H1 (cell line): ENCODE results near the gene INTS6. TPM values are rescaled to one million over a fixed set of nuclear protein-coding genes. Genes with fewer than 3 reads are reported as not detected.

ENCODE experiments used
- CTCF ChIA-PET: fragments of 300-600 bp; sonication (Branson Sonifier 250); formaldehyde crosslinking; loops from one replicate; lab custom pipeline; 2021; ENCODE audit not compliant: partially characterized antibody; lab: Charles Lee
- POLR2A ChIA-PET: fragments of 300-600 bp; sonication (Branson Sonifier 250); formaldehyde crosslinking; loops from one replicate; lab custom pipeline; 2021; ENCODE audit warnings: inconsistent platforms; ENCODE audit not compliant: partially characterized antibody; lab: Charles Lee
- DNase-seq, 2 experiments: peaks; one replicate each; pipeline versions ENCODE4 v3.0.0 to v3.0.0-alpha.2; 2010 to 2022; ENCODE audit warnings: low spot score in 2 of 2, low read depth in 1 of 2, mixed read lengths in 1 of 2
- FAIRE-seq: peaks from 2 replicates; lab custom pipeline; 2011; peaks lifted over from hg19 to GRCh38; lab: Jason Lieb, UNC
- H2AFZ ChIP-seq: 2 replicates; pipeline ENCODE4 v1.8.1; 2012; ENCODE audit warnings: low read length, inconsistent platforms
- H2AK5ac ChIP-seq: 2 replicates; pipeline ENCODE4 v1.6.1; 2013; ENCODE audit warnings: low read depth, low read length
- H2BK120ac ChIP-seq: replicated peaks from 2 replicates; pipeline ENCODE3; 2013; ENCODE audit warnings: low read depth, low read length, inconsistent platforms
- H2BK12ac ChIP-seq: 2 replicates; pipeline ENCODE4 v1.6.1; 2013; ENCODE audit warnings: low read depth, low read length
- H2BK15ac ChIP-seq: 2 replicates; pipeline ENCODE4 v1.6.1; 2013; ENCODE audit warnings: low read length
- H2BK20ac ChIP-seq: 2 replicates; pipeline ENCODE4 v1.6.1; 2013; ENCODE audit warnings: low read length
- H2BK5ac ChIP-seq: 2 replicates; pipeline ENCODE4 v1.6.1; 2013; ENCODE audit warnings: low read depth, low read length
- H3K14ac ChIP-seq: 2 replicates; pipeline ENCODE4 v1.6.1; 2013; ENCODE audit warnings: inconsistent platforms; ENCODE audit not compliant: insufficient read length
- H3K18ac ChIP-seq: 2 replicates; pipeline ENCODE4 v1.6.1; 2013; ENCODE audit warnings: low read length; ENCODE audit errors: extremely low read depth
- H3K23ac ChIP-seq: 2 replicates; pipeline ENCODE4 v1.6.1; 2013; ENCODE audit warnings: inconsistent platforms; ENCODE audit not compliant: insufficient read length
- H3K23me2 ChIP-seq: 2 replicates; pipeline ENCODE4 v1.6.1; 2013; ENCODE audit warnings: low read depth, low read length
- H3K27ac ChIP-seq: 2 replicates; pipeline ENCODE4 v1.6.1; 2011; ENCODE audit warnings: low read depth, low read length, inconsistent platforms
- H3K27me3 ChIP-seq, 4 experiments: replicated peaks in 1 of 4; 1 replicate in 1 of 4; 2 replicates in 3 of 4; pipeline versions ENCODE4 v1.6.1 to v1.8.1; 2011 to 2013; ENCODE audit warnings: low read length in 3 of 4, mild to moderate bottlenecking in 3 of 4, inconsistent platforms in 2 of 4, mixed read lengths in 2 of 4, moderate library complexity in 1 of 4; ENCODE audit not compliant: control insufficient read depth in 3 of 4, insufficient read depth in 3 of 4; ENCODE audit errors: extremely low read depth in 1 of 4
- H3K36me3 ChIP-seq, 4 experiments: 2 replicates each; pipeline versions ENCODE4 v1.6.1 to v1.8.1; 2011 to 2013; ENCODE audit warnings: mild to moderate bottlenecking in 4 of 4, low read length in 3 of 4, moderate library complexity in 2 of 4, control low read depth in 1 of 4, inconsistent platforms in 1 of 4; ENCODE audit not compliant: insufficient read depth in 4 of 4, control insufficient read depth in 2 of 4
- H3K4ac ChIP-seq: replicated peaks from 2 replicates; pipeline ENCODE3; 2013; ENCODE audit warnings: low read length, low read depth, mixed read lengths, inconsistent platforms; ENCODE audit not compliant: insufficient read length
- H3K4me1 ChIP-seq, 4 experiments: replicated peaks in 1 of 4; 1 replicate in 1 of 4; 2 replicates in 3 of 4; pipeline versions ENCODE4 v1.6.1 to v1.8.1; 2011 to 2013; ENCODE audit warnings: low read length in 3 of 4, inconsistent platforms in 2 of 4, mixed read lengths in 1 of 4; ENCODE audit not compliant: insufficient read depth in 4 of 4, control insufficient read depth in 3 of 4
- H3K4me2 ChIP-seq, 2 experiments: 2 replicates each; pipeline versions ENCODE4 v1.6.1 to v1.8.1; 2011 to 2013; ENCODE audit warnings: low read depth in 2 of 2, low read length in 2 of 2, control low read depth in 1 of 2, inconsistent platforms in 1 of 2, mild to moderate bottlenecking in 1 of 2; ENCODE audit not compliant: insufficient read depth in 1 of 2
- H3K4me3 ChIP-seq, 4 experiments: fragments of 200-600, 300-600 bp in 1 of 4; sonication (generic), shearing (Covaris generic), sonication (Bioruptor Twin) in 1 of 4; 2 replicates each; pipeline versions ENCODE4 v1.5.1 to v1.8.1; 2011 to 2016; ENCODE audit warnings: low read length in 4 of 4, low read depth in 3 of 4, control low read depth in 2 of 4, inconsistent platforms in 2 of 4, mild to moderate bottlenecking in 2 of 4, mixed read lengths in 1 of 4, moderate library complexity in 1 of 4; ENCODE audit not compliant: insufficient read depth in 2 of 4; ENCODE audit errors: extremely low read depth in 1 of 4
- H3K56ac ChIP-seq: replicated peaks from 2 replicates; pipeline ENCODE3; 2013; ENCODE audit warnings: low read depth, mild to moderate bottlenecking, mixed read lengths, low read length, inconsistent platforms; ENCODE audit not compliant: insufficient read length
- H3K79me1 ChIP-seq: 2 replicates; pipeline ENCODE4 v1.6.1; 2013; ENCODE audit warnings: low read depth, low read length, control low read depth
- H3K79me2 ChIP-seq, 2 experiments: 2 replicates each; pipeline versions ENCODE4 v1.6.1 to v1.8.1; 2012 to 2013; ENCODE audit warnings: low read length in 2 of 2, mild to moderate bottlenecking in 2 of 2, inconsistent platforms in 1 of 2; ENCODE audit not compliant: insufficient read depth in 2 of 2, control insufficient read depth in 1 of 2
- H3K9ac ChIP-seq, 4 experiments: replicated peaks in 1 of 4; 1 replicate in 1 of 4; 2 replicates in 3 of 4; pipeline versions ENCODE4 v1.6.1 to v1.8.1; 2011 to 2013; ENCODE audit warnings: low read depth in 3 of 4, low read length in 3 of 4, control low read depth in 2 of 4, mild to moderate bottlenecking in 2 of 4, moderate library complexity in 2 of 4, inconsistent platforms in 1 of 4; ENCODE audit errors: extremely low read depth in 1 of 4
- H3K9me3 ChIP-seq, 2 experiments: 2 replicates each; pipeline versions ENCODE4 v1.6.1 to v1.8.1; 2012 to 2013; ENCODE audit warnings: mild to moderate bottlenecking in 2 of 2, moderate library complexity in 2 of 2, control low read depth in 1 of 2, inconsistent platforms in 1 of 2, low read depth in 1 of 2, low read length in 1 of 2, mixed read lengths in 1 of 2; ENCODE audit not compliant: insufficient read depth in 2 of 2
- H4K20me1 ChIP-seq, 2 experiments: replicated peaks in 1 of 2; 2 replicates each; pipeline versions ENCODE3 to v1.8.1; 2011 to 2013; ENCODE audit warnings: inconsistent platforms in 2 of 2, low read length in 2 of 2, mild to moderate bottlenecking in 1 of 2; ENCODE audit not compliant: insufficient read depth in 2 of 2, control insufficient read depth in 1 of 2
- H4K5ac ChIP-seq: 2 replicates; pipeline ENCODE4 v1.6.1; 2013; ENCODE audit warnings: low read length, low read depth, mixed read lengths, inconsistent platforms; ENCODE audit not compliant: insufficient read length
- H4K8ac ChIP-seq: 2 replicates; pipeline ENCODE4 v1.8.0; 2013; ENCODE audit warnings: mild to moderate bottlenecking, moderate library complexity, low read length, inconsistent platforms; ENCODE audit not compliant: insufficient read depth; ENCODE audit errors: extremely low read depth
- H4K91ac ChIP-seq: replicated peaks from 2 replicates; pipeline ENCODE3; 2013; ENCODE audit warnings: low read length, mixed read lengths, inconsistent platforms; ENCODE audit not compliant: insufficient read length
- HDAC6 ChIP-seq: IDR thresholded peaks from one replicate; pipeline ENCODE4 v1.7.1; 2012; ENCODE audit warnings: low read depth, mild to moderate bottlenecking, inconsistent platforms, low read length, moderate library complexity
- RBBP5 ChIP-seq: IDR thresholded peaks from 2 replicates; pipeline ENCODE4 v1.7.1; 2012; ENCODE audit warnings: low read depth, mild to moderate bottlenecking, inconsistent platforms, low read length, moderate library complexity, borderline replicate concordance
- SAP30 ChIP-seq: fragments of 300-600 bp; sonication (generic); IDR thresholded peaks from 2 replicates; pipeline ENCODE4 v1.7.1; 2012; ENCODE audit warnings: low read length, moderate library complexity, mild to moderate bottlenecking, inconsistent platforms; ENCODE audit not compliant: insufficient read depth, insufficient replicate concordance
- SRF ChIP-seq: IDR thresholded peaks from 2 replicates; pipeline ENCODE4 v1.6.1; 2011; ENCODE audit warnings: mild to moderate bottlenecking, low read depth, low read length, moderate library complexity
- SUZ12 ChIP-seq: fragments of 200-600 bp; sonication (generic); IDR thresholded peaks from 2 replicates; pipeline ENCODE4 v1.6.1; 2012; ENCODE audit warnings: mild to moderate bottlenecking, inconsistent platforms, low read length, moderate library complexity, mixed read lengths
- WGBS, 2 experiments: shearing (Covaris generic) in 1 of 2; methylation state at CpG; one replicate each; pipeline versions ENCODE4 v1.1.6 to v1.1.7; 2013 to 2015; ENCODE audit warnings: low lambda C conversion rate in 2 of 2, mixed read lengths in 2 of 2, inconsistent platforms in 1 of 2, low coverage in 1 of 2, missing lambda C conversion rate in 1 of 2; ENCODE audit not compliant: insufficient replicate concordance in 2 of 2, insufficient coverage in 1 of 2, insufficient read length in 1 of 2; ENCODE audit errors: extremely low coverage in 1 of 2, missing lambda C conversion rate in 1 of 2; 5-methylcytosine and 5-hydroxymethylcytosine counted together
- polyA plus RNA-seq, 7 experiments: library from polyadenylated mRNA; depleted of rRNA in 3 of 7; stranded (reverse) in 5 of 7; unstranded in 2 of 7; fragments of >200 nt in 5 of 7; fragments of 200-250 nt in 2 of 7; gene quantifications; 1 replicate in 5 of 7; 2 replicates in 1 of 7; 4 replicates in 1 of 7; pipeline versions ENCODE4 v1.2.1 to v1.2.3, GENCODE V29; 2011 to 2013; ENCODE audit warnings: missing spikeins in 2 of 7, mixed read lengths in 2 of 7
- total RNA-seq: library from RNA; stranded (reverse); fragmentation: NEBNext Ultra II Directional; extraction: Animal tissue kit (Norgen Biotek cat#: 25700); gene quantifications from 2 replicates; pipeline ENCODE4 v1.2.1, GENCODE V29; 2021

INTS6 gene
- total and polyA plus RNA-seq, 2 of the 8 experiments (the other 6 are each of a cell fraction or from before 2014, with no cell fraction given): 12.6 to 42.8 TPM

- 96% methylated on average over 2 of the region's 2 CpGs; no CpG with 5 or more reads in 1 of the 2 experiments for WGBS, 2 experiments
- H3K4me3 ChIP-seq: no peak overlapping the region
- H3K14ac ChIP-seq: no peak overlapping the region
- no peak overlapping the region for H2BK15ac ChIP-seq
- no peak overlapping the region for H4K5ac ChIP-seq
- H2AK5ac ChIP-seq: no peak overlapping the region
- no peaks in the 10 kb centered on the region for H3K79me2 ChIP-seq
- no peaks in the 10 kb centered on the region for H3K79me1 ChIP-seq
- no peak overlapping the region for H3K9ac ChIP-seq
- H4K91ac ChIP-seq: no peak overlapping the region
- no peaks in the 10 kb centered on the region for H3K27me3 ChIP-seq
- FAIRE-seq (no peak), DNase-seq (no peak)
- ChIA-PET CTCF (no interaction called here), POLR2A (interaction anchor here (1.8 kb wide), 1 partner anchor 17 kb away, joined by 8 read pairs; no protein-coding TSS in a partner anchor)
- TF ChIP-seq SAP30 (no peak), RBBP5 (no peak), SRF (no peak), HDAC6 (no peak), SUZ12 (no peak)
- no peaks in the 10 kb centered on the region for H4K20me1 ChIP-seq
- no peak overlapping the region for H3K18ac ChIP-seq
- H2BK20ac ChIP-seq: no peak overlapping the region
- H2BK5ac ChIP-seq: no peak overlapping the region
- H3K9me3 ChIP-seq: no peaks in the 10 kb centered on the region
- no peak overlapping the region for H2BK120ac ChIP-seq
- no peaks in the 10 kb centered on the region for H3K36me3 ChIP-seq
- no peak overlapping the region for H2BK12ac ChIP-seq
- no peak overlapping the region for H3K27ac ChIP-seq
- H4K8ac ChIP-seq: no peak overlapping the region
- H3K56ac ChIP-seq: no peak overlapping the region
- no peak overlapping the region for H3K4ac ChIP-seq
- H3K4me1 ChIP-seq: no peaks in the 10 kb centered on the region
- no peaks in the 10 kb centered on the region for H3K23me2 ChIP-seq
- no peak overlapping the region for H2AFZ ChIP-seq
- H3K23ac ChIP-seq: no peak overlapping the region
- H3K4me2 ChIP-seq: no peak overlapping the region
These were observed 17.0 kb upstream of the INTS6 start for GRCh38 chr13:51469790-51470189.
